ENCODE measurements around the gene BLOC1S5.

GRCh38 chr6:8026800-8027199 is 37.4 kb downstream of the BLOC1S5 start:
- TF ChIP-seq EZH2 (IDR thresholded peaks at IDR 0.05; ENCODE audit: insufficient read depth, poor library complexity, severe bottlenecking) = no peak
- no peak for TF ChIP-seq EZH2phosphoT487 (IDR thresholded peaks at IDR 0.05; ENCODE audit: insufficient read depth, low read depth)
